Measurements from ENCODE around the gene MYOZ1.

DNA sequence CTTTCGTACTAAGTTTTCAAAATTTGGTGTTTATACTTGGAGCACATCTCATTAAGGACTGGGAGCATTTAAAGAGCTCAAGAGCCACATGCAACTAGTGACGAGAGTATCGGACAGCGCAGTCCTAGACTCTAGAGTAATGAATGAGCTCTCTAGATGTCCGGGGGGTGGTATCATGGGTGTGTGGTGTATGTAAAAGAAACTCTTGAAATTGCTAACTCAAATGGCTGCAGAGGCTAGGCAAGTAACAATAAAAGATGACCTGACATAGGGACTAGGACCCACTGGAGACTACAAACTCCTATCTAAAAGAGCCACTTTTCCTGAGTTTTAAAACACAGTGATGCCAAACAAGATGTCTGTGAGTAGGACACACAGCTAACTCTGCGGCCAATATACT is 14.0 kb downstream of the MYOZ1 start:
- no peak for TF ChIP-seq POLR2A (IDR thresholded peaks at IDR 0.05; ENCODE audit: low read length)
- no peak for TF ChIP-seq GATA1 (IDR thresholded peaks at IDR 0.05; ENCODE audit: low read depth, low read length)

Measured in erythroblast (primary cell).